ENCODE measurements around the gene SHC2.
"Not testable (repeated sequence)": the region's sequence is repeated elsewhere in the genome, so short reads cannot be mapped to it uniquely, and the experiment has no call there.

The SHC2 gene

DNA sequence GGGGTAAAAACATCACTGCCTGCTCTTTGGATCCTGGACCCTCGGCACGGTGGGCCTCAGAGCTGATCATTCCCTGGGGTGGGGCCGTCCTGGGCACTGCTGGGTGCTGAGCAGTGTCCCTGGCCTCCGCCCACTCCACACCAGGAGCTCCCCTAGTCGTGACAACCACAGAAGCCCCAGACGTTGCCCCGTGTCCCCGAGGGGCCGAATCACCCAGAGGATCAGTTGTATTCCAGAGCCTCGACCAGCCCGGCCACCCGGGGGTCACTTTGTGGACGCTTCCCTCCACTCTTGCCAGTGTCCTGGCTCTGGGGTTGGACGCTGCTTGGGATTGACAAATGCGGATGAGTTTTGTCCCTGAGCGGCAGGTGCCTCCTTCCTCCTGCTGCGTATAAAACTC is 62.1 kb downstream of the SHC2 start:
- no peak overlapping the region for H3K4me3 ChIP-seq (ENCODE audit: low read length)
- no peak for TF ChIP-seq ZNF274 (IDR thresholded peaks at IDR 0.05; ENCODE audit: low read depth, low read length)

DNA sequence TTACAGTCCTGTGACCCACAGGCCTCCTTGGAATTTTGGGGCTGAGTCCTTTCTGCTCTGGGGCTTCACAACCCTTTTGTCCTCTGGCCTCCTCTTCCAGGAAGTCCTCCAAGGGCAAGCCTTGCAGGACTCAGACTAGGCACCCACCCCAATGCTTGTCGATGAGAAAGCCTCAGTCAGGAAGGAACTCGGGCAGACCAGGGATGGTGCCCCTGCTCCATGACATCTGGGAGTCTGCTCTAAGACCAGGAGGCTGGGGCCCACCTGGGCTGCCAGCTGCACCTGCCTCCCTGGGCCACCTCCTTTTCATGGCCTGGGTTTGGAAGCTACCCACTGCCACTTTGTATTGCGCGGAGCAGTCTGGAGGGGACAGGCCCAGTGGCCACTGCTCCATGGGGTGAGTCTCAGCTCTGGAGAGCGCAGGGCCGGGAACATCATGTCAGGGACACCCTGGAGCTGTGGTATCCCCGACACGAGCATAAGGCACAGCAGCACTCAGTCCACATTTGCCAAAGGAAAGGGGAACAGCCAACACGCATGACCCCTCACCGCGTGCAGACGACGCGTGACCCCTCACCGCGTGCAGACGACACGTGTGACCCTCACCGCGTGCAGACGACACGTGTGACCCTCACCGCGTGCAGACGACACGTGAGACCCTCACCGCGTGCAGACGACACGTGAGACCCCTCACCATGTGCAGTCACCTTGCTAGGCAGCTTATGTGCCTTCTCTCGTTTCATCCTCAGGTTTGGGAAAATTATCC is 62.7 kb downstream of the SHC2 start:
- TF ChIP-seq ZNF274 (IDR thresholded peaks at IDR 0.05; ENCODE audit: low read depth, low read length): no peak
- H3K4me3 ChIP-seq (ENCODE audit: low read length): no peak overlapping the region

DNA sequence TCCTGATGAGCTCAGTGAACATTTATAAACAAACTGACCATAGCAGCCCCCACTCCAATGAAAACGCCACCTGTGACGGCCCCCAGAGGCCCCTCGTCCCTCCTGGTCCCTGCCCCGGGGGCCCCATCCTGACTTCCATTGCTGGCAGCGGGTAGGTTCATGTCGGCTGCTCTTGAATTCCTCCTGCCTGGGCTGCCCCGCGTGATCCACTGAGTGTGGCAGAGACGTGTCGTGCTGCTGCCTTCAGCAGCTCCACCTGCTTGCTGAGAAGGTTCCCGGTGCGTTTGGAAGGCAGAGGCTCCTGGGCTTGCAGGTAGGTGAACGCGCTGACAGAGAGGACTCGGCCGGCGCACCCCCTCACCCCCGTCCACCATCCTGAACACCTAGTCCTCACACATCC is 63.5 kb downstream of the SHC2 start:
- no peak overlapping the region for H3K4me3 ChIP-seq (ENCODE audit: low read length)
- TF ChIP-seq ZNF274 (IDR thresholded peaks at IDR 0.05; ENCODE audit: low read depth, low read length): no peak

DNA sequence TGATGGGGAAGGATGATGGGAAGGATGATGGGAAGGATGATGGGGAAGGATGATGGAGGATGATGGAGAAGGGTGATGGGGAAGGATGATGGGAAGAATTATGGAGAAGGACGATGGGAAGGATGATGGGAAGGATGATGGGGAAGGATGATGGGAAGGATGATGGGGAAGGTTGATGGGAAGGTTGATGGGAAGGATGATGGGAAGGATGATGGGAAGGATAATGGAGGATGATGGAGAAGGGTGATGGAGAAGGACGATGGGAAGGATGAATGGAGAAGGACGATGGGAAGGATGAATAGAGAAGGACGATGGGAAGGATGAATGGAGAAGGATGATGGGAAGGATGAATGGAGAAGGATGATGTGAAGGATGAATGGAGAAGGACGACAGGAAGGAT is 65.4 kb downstream of the SHC2 start:
- no peak overlapping the region for H3K4me3 ChIP-seq (ENCODE audit: low read length)
- TF ChIP-seq ZNF274 (IDR thresholded peaks at IDR 0.05; ENCODE audit: low read depth, low read length): no peak

DNA sequence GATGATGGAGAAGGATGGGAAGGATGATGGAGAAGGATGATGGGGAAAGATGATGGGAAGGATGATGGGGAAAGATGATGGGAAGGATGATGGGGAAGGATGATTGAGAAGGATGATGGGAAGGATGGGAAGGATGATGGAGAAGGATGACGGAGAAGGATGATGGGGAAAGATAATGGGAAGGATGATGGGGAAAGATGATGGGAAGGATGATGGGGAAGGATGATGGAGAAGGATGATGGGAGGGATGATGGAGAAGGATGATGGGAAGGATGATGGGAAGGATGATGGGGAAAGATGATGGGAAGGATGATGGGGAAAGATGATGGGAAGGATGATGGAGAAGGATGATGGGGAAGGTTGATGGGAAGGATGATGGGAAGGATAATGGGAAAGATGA is 66.0 kb downstream of the SHC2 start:
- not testable (repeated sequence) for H3K4me3 ChIP-seq (ENCODE audit: low read length)

DNA sequence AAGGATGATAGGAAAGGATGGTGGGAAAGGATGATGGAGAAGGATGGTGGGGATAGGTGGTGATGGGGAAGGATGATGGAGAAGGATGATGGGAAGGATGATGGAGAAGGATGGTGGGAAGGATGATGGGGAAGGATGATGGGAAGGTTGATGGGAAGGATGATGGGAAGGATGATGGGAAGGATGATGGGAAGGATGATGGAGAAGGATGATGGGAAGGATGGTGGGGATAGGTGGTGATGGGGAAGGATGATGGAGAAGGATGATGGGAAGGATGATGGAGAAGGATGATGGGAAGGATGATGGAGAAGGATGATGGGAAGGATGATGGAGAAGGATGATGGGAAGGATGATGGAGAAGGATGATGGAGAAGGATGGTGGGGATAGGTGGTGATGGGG is 67.3 kb downstream of the SHC2 start:
- not testable (repeated sequence) for H3K4me3 ChIP-seq (ENCODE audit: low read length)

DNA sequence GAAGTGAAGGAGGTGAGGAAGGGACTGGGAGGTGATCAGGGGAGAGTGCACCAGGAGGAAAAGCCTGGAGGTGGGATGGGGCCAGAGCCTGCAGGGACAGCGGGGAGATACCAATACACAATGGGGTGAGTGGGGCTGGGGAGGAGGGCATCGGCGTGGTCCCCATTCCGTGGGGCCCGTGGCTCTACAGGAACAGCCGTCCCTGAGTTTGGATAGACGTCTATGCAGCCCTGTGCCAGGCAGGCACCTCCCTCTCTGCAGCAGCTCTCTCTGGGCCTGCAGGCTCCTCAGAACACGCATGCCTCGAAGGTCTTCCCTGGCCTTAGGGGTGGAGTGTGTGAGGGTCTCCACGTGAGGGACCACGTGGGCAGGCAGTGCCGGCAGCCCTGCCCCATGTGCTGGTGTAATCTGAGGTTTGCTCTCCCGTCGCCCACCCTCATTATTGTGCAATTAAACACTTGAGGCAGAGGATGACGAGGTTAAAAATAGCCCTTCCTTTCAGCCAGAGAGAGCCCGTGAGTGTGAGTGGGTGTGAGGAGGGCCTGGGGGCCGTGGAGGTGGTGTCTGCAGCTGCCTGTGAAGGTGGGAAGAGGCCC is 68.4 kb downstream of the SHC2 start:
- H3K4me3 ChIP-seq (ENCODE audit: low read length): no peak overlapping the region
- TF ChIP-seq ZNF274 (IDR thresholded peaks at IDR 0.05; ENCODE audit: low read depth, low read length): no peak

DNA sequence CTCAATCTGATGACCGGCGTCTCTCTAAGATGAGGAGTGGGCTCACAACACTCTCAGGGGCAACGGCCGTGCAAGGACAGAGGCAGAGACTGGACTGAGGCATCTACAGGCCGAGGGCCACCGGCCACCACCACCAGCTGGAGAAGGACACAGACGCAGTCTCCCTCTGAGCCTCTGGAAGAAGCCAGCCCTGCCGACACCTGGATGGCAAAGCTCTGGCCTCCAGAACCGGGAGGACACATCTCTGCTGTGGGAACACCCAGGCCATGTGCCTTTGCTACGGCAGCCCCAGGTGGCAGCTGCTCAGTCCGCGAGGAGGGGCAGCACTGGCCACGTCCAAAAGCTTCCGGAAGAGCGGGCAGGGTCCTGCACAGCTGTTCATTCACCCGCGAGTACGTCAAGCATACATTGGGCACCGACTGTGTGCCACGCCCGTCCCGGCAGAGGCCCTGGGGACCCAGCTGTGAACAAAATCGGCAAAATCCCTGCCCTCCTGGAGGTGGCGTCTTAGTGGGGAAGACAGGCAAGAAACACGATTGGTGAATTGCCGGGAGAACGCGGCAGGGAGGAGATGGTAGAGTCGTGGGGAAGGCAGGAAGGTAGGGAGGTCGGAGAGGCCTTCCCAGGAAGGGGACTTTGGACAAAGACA is 69.0 kb downstream of the SHC2 start:
- no peak overlapping the region for H3K4me3 ChIP-seq (ENCODE audit: low read length)
- TF ChIP-seq ZNF274 (IDR thresholded peaks at IDR 0.05; ENCODE audit: low read depth, low read length): no peak

DNA sequence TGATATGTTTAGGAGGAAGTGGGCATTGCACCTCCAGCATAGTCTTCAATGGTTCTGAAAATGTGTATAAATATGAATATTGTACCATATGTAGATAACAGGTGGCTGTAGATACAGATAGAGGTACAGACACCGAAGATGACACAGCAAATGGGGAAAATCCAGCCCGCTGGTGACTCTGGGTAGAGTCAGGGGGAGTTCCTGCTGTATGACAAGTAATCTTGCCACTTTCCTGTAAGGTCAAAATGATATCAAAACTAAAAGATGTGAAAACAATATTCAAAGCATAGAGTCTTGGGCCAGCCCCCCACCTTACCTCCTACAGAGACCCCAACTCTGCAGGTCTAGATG is 69.7 kb downstream of the SHC2 start:
- TF ChIP-seq ZNF274 (IDR thresholded peaks at IDR 0.05; ENCODE audit: low read depth, low read length): no peak
- H3K4me3 ChIP-seq (ENCODE audit: low read length): no peak overlapping the region

DNA sequence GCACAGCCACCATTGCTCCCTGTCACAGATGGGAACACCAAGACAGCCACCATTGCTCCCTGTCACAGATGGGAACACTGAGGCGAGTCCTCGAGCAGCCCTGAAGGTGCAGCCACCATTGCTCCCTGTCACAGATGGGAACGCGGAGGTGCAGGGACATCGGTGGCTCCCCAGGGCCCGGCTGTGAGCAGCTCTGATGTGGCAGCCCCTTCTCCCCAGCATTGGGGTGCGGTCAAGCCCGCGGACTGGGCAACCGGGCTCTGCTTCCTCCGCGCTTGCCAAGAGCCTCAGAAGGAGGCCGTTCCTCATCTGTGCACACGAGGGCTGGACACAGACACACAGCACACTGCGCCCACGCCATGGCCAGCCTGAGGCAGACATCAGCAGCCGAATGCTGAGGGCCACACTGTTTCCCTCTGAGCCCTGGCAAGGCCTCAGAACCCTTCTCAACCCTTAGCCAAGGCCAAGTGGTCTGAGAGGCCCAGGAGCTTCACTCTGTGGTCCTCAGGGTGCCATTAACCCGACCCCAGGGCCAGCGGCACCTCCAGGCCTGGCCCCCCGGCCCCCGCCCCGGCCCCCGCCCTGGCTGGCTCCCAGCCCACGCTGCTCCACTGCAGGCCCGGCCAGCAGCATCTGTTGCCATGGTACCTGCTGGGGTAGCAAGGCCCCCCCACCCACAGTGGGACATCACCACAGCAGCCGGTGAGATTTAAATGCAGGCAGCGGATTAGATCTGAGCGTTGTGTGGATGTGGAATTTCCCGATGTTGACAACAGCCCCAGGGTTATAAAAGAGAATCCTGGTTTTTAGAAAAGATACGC is 70.2 kb downstream of the SHC2 start:
- no peak for TF ChIP-seq ZNF274 (IDR thresholded peaks at IDR 0.05; ENCODE audit: low read depth, low read length)
- no peak overlapping the region for H3K4me3 ChIP-seq (ENCODE audit: low read length)

DNA sequence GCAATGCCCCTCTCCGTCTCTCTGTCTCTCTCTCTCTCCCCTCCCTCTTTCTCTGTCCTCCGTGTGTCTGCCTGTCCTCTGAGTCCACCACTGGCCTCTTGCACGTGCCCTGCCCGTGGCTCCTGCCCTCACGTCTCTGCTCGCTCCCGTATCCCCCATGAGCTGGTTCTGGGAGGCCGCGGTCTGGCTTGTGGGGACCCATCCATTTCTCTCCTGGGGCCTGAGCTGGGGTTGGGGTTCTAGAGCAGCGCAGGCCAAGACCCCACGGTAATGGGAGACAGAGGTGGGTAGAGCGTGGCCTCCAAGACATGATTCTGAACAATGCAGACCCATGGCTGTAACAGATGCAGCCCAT is 70.9 kb downstream of the SHC2 start:
- no peak for TF ChIP-seq ZNF274 (IDR thresholded peaks at IDR 0.05; ENCODE audit: low read depth, low read length)
- no peak overlapping the region for H3K4me3 ChIP-seq (ENCODE audit: low read length)

DNA sequence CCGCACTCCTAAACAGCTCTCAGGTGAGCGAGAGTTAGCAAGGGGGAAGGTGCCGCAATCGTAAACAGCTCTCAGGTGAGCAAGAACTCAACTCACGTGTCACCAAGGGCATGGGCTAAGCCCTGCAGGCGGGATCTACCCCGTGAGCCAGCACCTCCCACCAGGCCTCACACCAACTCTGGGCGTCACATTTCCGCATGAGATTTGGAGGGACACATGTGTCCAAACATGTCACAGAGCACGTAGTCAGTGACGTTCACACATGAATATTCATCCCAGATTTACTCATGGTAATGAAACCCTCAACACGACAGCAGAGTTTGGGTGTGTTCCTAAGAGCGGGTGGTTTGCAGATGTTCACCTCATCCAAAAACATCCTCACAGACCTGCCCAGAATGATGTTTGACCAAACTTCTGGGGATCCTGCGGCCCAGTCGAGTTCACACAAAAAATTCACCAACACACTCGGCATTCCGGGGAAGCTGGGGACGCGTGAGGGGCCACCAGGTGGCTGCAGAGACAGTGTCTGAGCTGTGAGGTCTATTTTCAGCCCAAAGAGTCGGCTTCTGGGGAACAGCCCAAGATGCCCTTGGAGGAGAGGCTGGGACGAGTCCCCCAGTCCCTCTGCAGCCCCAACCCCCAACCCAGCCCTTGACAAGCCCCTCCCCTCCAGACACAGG is 71.4 kb downstream of the SHC2 start:
- no peak for TF ChIP-seq ZNF274 (IDR thresholded peaks at IDR 0.05; ENCODE audit: low read depth, low read length)
- H3K4me3 ChIP-seq (ENCODE audit: low read length): no peak overlapping the region

DNA sequence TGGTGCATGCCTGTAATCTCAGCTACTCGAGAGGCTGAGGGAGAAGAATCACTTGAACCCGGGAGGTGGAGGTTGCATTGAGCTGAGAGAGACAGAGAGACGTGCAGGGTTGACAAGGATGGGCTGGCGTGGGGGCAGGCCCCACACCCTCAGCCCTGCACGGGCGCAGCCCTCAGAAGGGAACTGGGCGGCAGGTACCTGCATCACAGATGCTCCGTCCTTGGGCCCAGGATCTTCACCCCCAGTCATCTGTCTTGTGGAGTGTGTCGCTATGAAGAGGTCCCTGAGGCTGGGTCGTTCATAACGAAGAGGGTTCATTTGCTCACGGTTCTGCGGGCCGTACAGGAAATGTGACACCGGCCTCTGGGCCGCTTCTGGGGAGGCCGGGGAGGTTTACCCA is 72.1 kb downstream of the SHC2 start:
- TF ChIP-seq ZNF274 (IDR thresholded peaks at IDR 0.05; ENCODE audit: low read depth, low read length): no peak
- no peak overlapping the region for H3K4me3 ChIP-seq (ENCODE audit: low read length)

DNA sequence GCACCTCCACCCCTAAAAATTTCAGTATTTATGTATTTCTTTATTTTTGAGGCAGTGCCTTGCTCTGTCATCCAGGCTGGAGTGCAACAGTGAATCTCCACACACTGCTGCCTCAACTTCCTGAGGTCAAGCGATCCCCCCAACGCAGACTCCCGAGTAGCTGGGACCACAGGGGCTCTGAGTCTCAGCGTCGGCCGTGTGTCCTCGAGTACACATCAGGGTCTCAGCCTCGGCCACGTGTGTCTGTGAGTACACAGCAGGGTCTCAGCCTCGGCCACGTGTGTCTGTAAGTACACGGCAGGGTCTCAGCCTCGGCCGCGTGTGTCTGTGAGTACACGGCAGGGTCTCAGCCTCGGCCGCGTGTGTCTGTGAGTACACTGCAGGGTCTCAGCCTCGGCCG is 73.1 kb downstream of the SHC2 start:
- no peak overlapping the region for H3K4me3 ChIP-seq (ENCODE audit: low read length)
- no peak for TF ChIP-seq ZNF274 (IDR thresholded peaks at IDR 0.05; ENCODE audit: low read depth, low read length)

DNA sequence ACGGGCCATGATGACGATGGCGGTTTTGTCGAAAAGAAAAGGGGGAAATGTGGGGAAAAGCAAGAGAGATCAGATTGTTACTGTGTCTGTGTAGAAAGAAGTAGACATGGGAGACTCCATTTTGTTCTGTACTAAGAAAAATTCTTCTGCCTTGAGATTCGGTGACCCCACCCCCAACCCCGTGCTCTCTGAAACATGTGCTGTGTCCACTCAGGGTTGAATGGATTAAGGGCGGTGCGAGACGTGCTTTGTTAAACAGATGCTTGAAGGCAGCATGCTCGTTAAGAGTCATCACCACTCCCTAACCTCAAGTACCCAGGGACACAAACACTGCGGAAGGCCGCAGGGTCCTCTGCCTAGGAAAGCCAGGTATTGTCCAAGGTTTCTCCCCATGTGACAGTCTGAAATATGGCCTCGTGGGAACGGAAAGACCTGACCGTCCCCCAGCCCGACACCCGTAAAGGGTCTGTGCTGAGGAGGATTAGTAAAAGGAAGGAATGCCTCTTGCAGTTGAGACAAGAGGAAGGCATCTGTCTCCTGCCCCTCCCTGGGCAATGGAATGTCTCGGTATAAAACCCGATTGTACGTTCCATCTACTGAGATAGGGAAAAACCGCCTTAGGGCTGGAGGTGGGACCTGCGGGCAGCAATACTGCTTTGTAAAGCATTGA is 74.1 kb downstream of the SHC2 start:
- H3K4me3 ChIP-seq (ENCODE audit: low read length): not testable (repeated sequence)

DNA sequence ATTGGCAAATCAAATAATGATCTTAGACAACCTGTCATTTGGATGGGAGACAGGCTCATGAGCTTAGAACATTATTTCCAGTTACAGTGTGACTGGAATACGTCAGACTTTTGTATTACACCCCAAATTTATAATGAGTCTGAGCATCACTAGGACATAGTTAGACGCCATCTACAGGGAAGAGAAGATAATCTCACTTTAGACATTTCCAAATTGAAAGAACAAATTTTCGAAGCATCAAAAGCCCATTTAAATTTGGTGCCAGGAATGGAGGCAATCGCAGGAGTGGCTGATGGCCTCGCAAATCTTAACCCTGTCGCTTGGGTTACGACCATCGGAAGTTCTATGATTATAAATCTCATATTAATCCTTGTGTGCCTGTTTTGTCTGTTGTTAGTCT is 74.6 kb downstream of the SHC2 start:
- H3K4me3 ChIP-seq (ENCODE audit: low read length): not testable (repeated sequence)
